Fibroblast of skin of abdomen (primary cell): ENCODE data around the gene KMT2B.
"Not testable (repeated sequence)": the region's sequence is repeated elsewhere in the genome, so short reads cannot be mapped to it uniquely, and the experiment has no call there.

Experiments
- DNase-seq: peaks from one replicate; pipeline ENCODE4 v3.0.0-alpha.2; 2013

The KMT2B gene

DNA sequence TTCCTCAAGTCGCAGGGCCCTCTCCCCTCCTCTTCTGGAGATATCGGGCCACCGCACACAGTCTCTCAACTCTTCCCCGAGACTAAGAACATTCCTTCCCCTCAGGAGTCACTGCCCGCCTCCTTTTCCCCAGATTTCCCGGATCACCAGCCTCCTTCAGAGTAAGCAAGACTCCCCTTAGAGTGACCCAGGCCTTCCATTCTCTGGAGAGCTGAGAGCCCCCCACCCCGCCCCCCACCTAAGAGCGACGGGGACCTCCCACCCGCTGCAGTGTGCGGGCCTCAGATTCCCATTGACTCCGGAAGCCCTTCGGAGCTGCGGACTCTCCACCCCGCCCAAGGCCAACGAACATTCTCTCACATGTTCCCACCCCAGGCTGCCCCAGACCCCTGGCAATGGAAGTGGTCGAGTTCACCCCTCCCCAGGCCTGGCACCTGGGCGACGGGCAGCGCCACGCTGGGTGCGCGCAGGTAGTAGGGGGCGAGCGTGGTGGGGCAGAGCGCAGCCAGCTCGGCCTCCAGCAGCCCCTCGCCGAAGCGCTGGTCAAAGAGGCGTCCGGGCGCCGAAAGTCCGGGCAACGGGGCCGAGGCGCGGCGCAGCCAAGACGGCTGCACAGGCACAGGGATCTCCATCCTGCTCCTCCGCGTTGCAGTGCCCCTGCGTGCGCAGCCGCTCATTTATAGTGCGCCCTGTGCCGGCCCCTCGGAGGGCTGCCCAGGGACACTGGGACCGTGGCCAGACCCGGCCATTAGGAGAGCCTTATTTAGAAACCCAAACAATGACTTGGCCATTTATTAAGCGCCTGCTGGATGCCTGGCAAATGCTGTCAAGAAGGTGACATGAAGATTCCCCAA, 38.8 kb downstream of the KMT2B start, which contains the start of gene HSPB6:
Gene HSPB6, minus strand, starts transcription at position 653 of the 854 bp plus-strand sequence. Its CDS starts 21 bp downstream, at position 632.
- DNase-seq: peak; percentile 75

DNA sequence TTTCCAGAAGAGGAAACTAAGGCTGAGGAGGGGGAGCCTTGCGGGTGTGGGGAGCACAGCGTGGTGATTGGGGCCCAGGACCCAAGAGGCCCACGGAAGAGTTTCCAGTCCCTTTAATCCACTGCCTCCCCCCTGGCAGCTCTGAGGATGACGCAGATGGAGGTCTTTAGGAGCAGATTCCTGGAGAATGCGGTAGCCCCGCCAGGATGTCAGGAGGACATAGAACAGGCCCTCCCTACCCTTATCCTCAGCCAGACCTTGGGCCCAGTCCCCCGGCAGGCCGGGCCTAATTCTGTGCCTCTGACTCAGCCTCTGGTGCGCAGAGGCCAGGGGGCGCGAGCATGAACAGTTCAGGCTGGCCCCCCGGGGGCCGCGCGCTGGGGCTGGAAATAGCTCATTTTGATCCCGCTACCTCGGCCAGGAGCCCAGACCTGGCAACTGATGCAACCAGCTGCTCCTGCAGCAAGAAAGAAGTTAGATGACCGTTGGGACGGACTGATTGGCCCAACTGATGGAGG, 39.5 kb downstream of the KMT2B start:
- DNase-seq: peak; percentile 96

DNA sequence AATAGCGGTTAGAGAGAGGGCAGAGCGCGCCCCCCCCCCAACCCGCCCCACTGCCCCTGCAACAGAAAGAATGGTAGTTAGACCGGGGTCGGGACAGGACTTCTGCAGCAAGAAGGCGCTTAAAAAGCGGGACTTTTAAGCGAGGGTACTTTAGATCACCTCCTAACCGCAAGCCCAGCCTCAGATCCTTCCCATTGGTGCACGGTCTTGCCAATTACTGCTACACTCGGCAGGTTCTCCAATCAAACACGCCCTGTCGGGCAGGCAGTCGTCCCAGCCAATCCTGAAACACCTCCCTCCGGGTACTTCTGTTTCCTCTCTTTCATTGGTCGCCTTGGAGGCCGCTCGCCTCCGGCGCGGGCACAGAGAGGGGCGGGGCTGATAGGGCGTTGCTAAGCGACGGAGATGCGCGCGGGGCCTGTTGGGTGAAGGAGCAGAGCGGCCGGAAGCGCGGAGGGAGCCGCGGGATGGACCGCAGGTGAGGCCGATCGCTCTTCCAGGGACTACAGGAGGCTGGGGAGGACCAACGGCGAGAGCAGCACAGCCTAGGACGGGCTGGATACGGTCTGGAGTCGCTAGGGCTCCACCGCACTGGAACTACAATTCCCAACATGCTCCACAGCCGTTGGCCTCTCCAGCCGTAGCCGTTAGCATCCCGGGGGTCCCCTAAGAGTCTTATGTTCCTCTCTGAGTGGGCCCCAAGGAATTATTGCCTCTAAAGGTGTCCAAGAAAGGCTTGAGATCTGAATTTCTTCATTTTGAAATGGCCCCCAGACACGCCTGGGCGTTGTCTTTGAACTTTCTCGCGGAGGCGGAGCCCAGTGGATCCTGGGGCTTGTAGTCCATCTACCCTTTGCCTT, 40.2 kb downstream of the KMT2B start, which contains the start of gene PROSER3:
Gene PROSER3, plus strand, starts transcription at position 428 of the 860 bp plus-strand sequence. Its CDS starts 40 bp downstream, at position 468.
- DNase-seq: peak; percentile 100

DNA sequence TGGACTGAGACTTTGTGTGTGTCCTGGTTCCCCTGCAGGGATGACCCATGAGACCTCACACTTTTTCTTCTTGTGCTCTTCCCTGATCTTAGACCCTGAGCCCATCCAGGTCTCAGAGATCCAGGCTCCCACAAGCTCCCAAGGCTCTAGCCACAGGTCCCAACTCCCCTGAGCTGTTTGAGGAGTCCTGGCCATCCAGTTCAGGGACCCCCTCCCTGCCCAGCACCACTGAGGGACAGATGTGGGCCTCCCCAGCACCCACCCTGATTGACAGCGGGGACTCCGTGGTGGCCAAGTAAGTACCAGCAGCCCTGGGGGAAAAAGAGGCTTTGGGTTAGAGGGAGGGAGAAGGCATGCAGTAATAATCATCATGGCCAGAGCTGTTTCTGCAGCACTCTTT, 41.9 kb downstream of the KMT2B start:
- no peak for DNase-seq

DNA sequence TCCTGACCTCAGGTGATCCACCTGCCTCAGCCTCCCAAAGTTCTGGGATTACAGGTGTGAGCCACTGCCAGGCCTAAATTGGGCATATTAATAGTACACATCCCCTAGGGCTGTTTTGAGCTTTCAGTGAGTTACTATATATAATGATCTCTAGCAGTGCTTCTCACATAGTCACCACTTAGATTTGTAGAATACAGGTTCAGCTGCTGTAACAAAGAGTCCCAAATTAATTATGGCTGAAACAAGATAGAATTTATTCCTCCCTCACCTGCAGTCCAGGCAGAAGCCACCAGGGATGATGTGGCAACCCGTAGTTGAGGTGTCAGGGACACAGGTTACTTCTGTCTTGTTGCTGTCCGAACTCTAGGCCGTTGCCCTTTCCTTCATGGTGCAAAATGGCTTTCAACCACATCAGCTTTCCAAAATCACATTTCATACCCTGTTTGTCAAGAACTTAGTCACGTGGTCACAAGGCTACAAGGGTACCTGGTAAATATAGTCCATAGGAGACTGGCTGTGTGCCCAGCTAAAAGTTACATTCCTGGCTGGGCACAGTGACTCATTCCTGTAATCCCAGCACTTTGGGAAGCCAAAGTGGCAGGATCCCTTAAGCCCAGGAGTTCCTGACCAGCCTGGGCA, 43.0 kb downstream of the KMT2B start:
- no peak for DNase-seq

DNA sequence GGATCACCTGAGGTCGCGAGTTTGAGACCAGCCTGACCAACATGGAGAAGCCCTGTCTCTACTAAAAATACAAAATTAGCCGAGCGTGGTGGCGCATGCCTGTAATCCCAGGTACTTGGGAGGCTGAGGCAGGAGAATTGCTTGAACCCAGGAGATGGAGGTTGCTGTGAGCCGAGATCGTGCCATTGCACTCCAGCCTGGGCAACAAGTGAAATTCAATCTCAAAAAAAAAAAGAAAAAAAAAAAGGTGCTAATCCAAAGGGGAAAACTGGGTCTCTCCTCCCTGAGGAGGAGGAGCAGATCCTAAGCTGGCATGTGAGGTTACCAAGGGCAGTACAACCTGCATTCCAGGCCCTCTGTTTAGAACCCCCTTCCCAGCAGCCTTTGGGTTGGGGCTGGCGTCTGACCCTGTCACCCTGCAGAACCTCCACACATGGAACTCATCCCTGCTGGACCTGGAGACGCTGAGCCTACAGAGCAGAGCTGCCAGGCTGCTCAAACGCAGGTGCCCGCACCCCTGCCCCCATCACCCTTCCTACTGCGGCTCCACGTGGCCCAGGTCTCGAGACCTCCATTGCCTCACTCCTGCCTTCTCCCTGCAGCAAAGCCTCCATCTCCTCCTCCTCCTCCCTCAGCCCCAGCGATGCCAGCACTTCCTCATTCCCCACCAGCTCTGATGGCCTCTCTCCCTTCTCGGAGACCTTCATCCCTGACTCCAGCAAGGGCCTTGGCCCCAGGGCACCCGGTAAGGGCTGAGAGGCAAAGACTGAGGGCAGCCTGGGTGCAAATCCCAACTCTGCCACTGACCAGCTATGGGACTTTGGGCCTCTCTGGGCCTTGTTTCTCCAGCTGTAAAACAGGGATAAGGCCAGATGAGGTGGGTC, 46.9 kb downstream of the KMT2B start:
- DNase-seq: no peak

DNA sequence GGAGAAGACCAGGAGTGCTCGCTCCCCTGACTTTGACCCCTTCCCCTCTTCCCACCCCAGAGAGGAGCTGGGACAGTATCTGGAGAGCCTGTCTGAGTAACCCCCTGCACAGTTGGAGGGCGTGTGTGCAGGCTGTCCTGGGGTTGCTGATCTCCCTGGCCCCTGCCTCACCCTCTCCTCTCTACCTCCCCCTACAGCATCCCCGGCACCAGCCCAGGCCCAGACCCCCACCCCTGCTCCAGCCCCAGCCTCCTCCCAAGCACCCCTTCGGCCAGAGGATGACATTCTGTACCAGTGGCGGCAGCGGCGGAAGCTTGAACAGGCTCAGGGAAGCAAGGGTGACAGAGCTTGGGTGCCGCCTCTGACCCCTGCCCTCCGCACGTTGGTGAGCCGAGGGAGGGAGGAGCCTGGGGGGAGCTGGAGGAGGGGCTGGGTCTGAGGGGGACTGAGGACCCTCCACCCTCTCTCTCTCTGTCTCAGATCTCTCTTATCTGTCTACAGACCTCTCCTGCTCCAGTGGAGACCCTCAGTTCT, 48.8 kb downstream of the KMT2B start:
- no peak for DNase-seq

DNA sequence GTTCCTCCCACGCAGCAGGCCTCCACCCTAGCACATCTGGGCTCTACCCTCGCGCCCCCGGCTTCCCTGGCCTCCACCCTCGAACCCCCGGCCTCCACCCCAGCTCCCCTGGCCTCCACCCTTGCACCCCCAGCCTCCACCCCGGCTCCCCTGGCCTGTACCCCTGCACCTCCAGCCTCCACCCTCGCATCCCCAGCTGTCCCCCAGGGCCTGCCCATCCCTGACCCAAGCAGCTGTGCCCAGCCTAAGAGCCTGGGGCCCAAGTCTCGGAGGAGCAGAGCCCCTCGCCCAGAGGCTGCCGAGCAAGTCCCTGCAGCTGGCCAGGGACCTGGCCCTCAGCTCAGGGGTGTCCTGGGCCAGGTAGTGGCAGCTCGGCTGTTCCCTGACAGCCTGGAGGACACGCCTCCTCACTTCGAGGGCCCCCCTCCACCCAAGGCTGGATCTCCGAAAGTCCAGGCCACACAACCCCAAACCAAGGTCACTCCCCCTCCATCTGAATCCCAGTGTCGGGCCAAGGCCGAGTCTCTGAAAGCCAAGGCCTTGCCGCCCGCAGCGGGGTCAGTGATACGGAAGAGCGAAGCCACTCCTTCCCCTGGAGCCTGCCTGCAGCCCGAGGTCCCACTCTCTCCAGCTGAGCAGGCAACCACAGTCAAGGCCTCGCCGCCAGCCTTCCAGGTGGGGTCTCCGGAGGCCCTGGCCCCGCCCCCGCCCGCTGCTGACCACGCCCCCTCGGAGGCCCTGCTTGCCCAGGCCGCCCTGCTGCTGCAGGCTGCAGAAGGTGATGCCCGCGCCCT, 49.7 kb downstream of the KMT2B start:
- DNase-seq: no peak

DNA sequence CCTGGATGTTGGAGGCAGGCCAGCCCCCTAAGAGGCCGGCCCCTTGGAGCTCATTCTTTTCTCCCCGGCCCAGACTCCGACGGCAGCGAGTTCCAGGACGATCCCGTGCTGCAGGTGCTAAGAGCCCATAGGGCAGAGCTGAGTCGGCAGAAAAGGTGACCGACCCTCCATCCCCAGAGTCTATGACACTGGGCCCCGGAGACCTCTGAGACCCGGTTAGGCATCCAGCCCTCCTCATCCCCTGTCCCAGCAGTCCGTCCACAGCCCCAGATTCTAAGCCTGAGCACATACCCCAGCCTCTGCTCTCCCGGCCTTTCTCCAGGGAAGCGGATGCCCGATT, 50.2 kb downstream of the KMT2B start:
- no peak for DNase-seq

DNA sequence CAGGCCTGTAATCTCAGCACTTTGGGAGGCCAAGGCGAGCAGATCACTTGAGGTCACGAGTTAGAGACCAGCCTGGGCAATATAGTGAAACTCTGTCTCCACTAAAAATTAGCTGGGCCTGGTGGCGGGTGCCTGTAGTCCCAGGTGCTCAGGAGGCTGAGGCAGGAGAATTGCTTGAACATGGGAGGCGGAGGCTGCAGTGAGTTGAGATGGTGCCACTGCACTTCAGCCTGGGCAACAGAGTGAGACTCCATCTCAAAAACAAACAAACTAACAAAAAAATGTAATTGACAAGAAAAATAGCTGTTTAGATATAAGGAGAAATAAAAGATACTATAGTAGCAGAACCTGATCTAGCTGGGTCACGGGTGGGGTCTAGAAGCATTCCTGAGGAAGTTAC, 54.6 kb downstream of the KMT2B start:
- DNase-seq: not testable (repeated sequence)

DNA sequence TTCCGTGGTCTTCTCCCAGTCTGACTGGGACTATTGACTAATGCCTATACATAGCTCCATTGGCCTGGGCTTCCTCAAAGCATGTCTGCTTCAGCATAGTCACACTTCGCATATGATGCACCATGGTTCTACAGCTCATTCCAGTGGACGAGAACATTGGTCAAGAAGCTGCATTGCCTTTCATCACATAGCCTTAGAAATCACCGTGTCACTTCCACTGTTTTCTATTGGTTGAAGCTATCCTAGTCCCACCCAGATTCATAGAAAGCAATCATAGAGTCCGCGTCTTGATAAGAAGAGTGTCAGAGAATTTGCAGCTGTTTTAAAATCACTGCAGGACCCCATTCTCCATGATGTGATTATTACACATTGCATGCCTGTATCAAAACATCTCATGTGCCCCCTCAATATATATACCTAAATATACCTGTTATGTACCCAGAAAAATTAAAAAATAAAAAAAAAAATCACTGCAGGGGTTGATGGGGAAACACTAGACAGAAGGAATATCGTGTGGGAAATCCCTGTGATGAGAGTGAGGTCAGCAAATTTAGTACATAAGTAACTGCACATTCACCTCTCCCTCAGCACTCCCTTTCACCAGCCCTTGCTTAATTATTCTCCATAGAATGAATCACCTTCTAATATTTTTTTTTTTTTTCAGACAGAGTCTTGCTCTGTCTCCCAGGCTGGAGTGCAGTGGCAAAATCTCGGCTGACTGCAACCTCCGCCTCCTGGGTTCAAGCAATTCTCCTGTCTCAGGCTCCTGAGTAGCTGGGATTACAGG, 55.4 kb downstream of the KMT2B start:
- DNase-seq: no peak

DNA sequence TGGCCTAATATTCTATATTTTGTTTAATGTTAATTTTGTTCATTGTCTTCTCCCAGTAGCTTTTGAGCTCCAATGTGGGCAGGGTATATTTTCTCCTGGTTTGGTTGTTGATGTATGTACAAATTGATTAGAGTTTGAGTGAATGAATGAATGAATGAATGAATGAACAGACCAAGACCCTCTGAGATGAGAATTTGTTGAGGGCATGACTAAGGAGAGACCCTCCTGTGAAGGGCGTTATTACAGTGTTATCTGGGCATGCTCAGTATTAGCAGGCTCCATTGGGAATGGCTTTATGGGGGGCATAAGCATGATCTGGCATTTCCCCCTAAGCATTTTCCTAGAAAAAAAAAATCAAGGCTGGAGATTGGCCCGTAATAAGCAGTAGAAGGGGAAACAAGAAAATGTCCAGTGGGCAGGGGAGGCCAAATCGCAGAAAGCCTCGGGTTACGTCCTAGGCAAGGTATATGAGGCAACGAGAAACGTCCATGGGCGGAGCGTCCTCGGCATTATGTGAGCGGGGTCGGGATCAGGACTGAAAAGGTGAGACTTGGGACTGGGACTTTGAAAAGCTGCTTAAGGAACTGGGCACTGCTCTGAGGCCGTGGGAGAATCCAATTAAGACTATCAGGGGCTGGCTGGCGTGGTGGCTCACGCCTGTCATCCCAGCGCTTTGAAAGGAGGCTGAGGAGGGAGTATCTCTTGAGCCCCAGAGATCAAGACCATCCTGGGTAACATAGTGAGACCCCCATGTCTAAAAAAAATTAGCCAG, 56.7 kb downstream of the KMT2B start:
- no peak for DNase-seq

DNA sequence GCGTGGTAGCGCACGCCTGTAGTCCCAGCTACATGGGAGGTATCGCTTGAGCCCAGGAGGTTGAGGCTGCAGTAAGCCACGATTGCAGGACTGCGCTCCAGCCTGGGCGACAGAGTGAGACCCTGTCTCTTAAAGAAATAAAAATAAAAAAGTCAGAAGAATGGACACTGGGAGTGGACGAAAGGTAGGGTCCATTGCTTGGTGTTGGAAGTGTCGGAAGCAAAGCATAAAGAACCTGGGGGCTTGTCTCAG, 57.2 kb downstream of the KMT2B start:
- no peak for DNase-seq

DNA sequence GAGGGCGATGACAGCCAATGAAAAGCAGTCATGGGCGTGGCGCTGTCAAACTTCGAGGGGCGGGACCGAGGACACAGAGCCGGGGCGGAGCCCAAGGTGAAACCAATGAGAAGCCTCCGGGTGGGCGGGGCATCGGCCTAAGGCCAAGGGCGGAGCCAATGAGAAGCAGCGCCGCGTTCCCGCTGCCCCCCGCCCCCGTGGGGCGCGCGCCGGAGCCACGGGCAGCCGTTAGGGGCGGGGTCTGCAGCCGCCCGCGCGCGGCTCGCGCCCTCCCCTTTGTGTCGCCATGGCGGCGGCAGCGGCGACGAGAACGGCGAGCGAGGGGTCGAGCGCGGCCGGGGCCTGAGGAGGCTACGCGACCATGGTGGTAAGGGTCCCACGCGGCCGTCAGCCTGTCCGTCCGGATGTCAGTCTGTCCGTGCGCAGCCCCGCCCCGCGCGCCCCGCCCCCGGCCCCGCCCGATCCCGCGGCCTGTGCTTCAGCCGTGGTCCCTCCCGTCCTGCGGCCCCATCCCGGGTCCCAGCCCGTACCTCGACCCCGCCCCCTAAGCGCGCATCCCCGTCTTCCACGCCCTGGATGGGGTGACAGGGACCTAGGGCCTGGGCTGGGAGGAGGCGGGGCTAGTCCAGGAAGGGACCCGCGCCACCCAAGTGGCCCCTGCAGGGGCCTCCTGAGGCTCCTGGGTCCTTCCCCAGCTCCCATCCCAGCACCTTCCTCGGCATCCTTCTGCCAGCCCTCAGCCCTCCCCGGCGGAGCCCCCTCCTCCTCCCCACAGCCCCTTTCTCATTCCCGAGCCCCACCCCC, 57.7 kb downstream of the KMT2B start, which contains the start of gene ARHGAP33:
Gene ARHGAP33, plus strand, starts transcription at position 267 of the 804 bp plus-strand sequence. Its CDS starts 95 bp downstream, at position 362.
- peak; percentile 96 for DNase-seq

DNA sequence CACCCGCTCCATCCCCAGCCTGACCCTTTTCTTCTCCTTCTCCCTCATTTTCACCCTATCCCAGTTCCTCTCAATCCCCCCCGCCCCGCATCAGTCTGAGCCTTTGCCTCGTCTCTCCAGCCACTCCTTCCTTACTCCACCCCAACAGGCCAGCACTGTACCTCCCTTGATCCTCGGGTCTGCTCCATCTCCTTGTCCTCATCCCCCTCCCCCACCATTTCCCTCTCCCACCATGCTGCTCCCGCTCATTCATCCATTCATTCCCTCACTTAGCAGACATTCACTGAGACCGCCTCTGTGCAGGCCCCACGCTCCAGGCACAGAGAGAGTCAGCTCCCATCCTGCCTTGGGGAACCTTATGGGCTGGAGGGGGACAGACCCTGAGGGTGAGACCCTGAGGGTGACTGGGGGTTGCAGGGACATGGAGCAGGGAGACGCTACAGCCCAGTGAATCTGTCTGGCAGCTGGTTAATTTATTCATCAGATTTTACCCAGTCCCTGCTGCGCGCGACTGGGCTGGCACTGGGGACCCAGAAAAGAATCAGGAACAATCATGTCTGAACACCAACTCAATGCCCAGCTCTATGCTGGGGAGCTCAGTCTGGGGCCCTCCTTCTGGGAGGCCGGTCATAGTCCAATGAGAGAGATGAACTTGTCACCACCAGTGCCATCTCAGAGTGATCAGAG, 58.4 kb downstream of the KMT2B start:
- no peak for DNase-seq

DNA sequence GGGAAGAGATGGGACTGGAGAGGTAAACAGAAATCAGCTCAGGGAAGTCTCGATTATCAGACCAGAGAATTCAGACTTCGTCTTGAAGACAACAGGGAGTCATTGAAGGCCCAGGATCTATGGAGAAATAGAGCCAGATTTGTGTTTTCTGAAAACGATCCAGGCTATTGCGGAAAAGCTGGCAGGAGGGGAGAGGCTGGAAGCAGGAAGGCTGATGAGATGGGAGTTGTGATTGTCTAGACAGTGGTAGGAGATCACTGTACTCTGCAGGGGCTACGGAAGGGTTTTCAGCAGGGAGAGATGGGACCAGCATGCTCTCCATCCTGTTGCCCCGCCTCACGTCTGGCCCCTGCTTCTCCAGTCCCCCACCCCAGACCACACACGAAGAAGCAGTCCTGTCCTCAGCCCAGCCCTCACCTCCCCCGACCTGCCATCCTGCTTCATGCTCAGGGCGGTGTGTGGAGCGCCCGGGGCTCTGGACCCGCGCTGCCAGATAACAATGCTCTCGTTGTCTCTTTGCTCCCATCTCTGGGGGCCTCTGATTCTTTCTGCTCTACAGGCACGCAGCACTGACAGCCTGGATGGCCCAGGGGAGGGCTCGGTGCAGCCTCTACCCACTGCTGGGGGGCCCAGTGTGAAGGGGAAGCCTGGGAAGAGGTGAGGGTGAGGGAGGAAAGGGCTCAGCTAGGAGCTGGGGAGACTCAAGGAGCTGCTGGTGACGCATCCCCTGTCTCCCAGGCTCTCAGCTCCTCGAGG, 59.5 kb downstream of the KMT2B start:
- no peak for DNase-seq

DNA sequence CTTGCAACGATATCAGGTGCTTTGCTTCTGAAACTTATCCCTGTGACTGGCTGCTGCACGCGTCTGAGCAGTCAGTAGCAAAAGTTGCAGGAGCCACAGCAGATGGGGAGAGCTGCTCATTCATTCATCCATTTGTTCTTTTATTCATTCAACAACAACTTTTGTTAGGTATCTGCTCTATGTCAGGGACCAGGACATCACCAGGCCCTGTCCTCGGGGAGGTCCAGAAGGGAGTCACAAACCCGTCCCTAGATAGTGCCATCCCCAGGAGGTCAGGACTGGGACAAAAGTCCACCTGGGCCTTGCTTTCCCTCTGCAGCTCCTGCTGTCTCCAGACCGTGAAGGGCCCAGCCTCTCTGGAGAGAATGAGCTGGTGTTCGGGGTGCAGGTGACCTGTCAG, 60.2 kb downstream of the KMT2B start:
- DNase-seq: no peak
